ENCODE results near the gene PROSER2.

DNA sequence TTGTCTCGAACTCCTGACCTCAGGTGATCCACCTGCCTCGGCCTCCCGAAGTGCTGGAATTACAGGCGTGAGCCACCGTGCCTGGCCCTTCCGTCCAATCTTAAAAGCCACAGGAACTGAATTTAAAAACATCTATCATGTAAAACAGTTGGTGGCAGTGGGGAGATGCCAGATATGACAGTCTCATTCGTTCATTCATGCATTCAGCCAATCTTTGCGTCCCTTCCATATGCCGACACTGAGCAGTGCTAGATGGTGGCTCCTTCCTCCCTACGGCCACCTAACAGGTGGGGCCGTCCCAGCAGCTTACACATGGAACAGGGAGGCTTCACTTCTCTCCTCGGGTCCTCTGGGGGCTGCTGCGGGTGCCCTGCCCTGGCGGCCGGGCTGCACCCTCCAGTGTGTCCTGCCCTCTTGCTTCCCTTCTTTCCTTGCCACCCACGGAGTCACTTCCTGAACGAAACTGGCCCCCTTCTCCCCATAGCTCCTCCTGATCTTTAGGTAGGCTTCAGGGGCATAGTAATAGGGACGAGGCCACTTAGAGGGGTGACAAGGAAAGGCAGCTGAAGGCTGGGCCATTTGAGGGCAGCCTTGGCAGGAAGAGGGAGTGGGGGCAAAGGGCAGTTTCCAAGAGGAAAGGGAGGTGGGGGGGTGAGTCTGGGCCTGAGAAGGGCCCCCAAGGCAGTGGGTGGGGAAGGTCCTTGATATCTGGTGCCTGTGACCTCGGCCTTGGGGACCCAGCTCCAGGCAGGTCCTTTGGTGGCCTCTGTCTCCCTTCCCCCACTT lies 53.8 kb downstream of the PROSER2 start:
- TF ChIP-seq POLR2A (IDR thresholded peaks at IDR 0.05; ENCODE audit: low read length) (no peak), GATA1 (IDR thresholded peaks at IDR 0.05; ENCODE audit: low read depth, low read length) (no peak)
